PC-9 (cell line): ENCODE results near the gene ESPN. TPM values are rescaled to one million over a fixed set of nuclear protein-coding genes. Genes with fewer than 3 reads are reported as not detected.
"Not testable (repeated sequence)": the region's sequence is repeated elsewhere in the genome, so short reads cannot be mapped to it uniquely, and the experiment has no call there.

Experiments
- BruUV-seq: library from RNA; stranded (reverse); fragments of 400-500 nt; replicated peaks from 2 replicates; lab custom pipeline; 2021; lab: Mats Ljungman, UMichigan
- CTCF ChIA-PET: fragments of 300-600 bp; sonication (Branson Sonifier 250); formaldehyde crosslinking; loops from one replicate; lab custom pipeline; 2022; ENCODE audit warnings: antibody characterized with exemption; lab: Charles Lee
- POLR2A ChIA-PET: fragments of 300-600 bp; sonication (Branson Sonifier 250); formaldehyde crosslinking; loops from one replicate; lab custom pipeline; 2022; ENCODE audit warnings: antibody characterized with exemption; ENCODE audit not compliant: unreplicated experiment; lab: Charles Lee
- DNase-seq, 2 experiments: peaks; one replicate each; pipeline versions ENCODE4 v3.0.0 to v3.0.0-alpha.2; 2015 to 2022; ENCODE audit warnings: mixed read lengths in 1 of 2
- H2AFZ ChIP-seq: fragments of 200-600 bp; sonication (generic); 2 replicates; pipeline ENCODE4 v1.8.1; 2017; ENCODE audit warnings: antibody characterized with exemption
- H3F3A ChIP-seq: fragments of 200-600 bp; sonication (generic); 2 replicates; pipeline ENCODE4 v1.8.1; 2017; ENCODE audit warnings: antibody characterized with exemption, mild to moderate bottlenecking, low read depth; ENCODE audit not compliant: insufficient read depth
- H3K27ac ChIP-seq: fragments of 200-600 bp; sonication (generic); 2 replicates; pipeline ENCODE4 v1.6.1; 2016; ENCODE audit warnings: mixed run types
- H3K27me3 ChIP-seq: fragments of 200-600 bp; sonication (generic); 2 replicates; pipeline ENCODE4 v1.6.1; 2016; ENCODE audit warnings: low read depth, mixed run types; ENCODE audit not compliant: insufficient read depth
- H3K36me3 ChIP-seq: fragments of 200-600 bp; sonication (generic); 2 replicates; pipeline ENCODE4 v1.6.1; 2016; ENCODE audit warnings: low read depth, mixed run types
- H3K4me1 ChIP-seq: fragments of 200-600 bp; sonication (generic); replicated peaks from 2 replicates; pipeline ENCODE4 v1.6.1; 2016; ENCODE audit warnings: mixed run types; ENCODE audit not compliant: insufficient read depth
- H3K4me2 ChIP-seq: fragments of 200-600 bp; sonication (generic); 2 replicates; pipeline ENCODE4 v1.6.1; 2017; ENCODE audit warnings: mixed run types
- H3K4me3 ChIP-seq: fragments of 200-600 bp; sonication (generic); 2 replicates; pipeline ENCODE4 v1.6.1; 2016; ENCODE audit warnings: mixed run types
- H3K79me2 ChIP-seq: fragments of 200-600 bp; sonication (generic); 2 replicates; pipeline ENCODE4 v1.6.1; 2017; ENCODE audit warnings: low read depth, mixed run types
- H3K9me2 ChIP-seq: fragments of 200-600 bp; sonication (generic); 2 replicates; pipeline ENCODE4 v1.8.1; 2017; ENCODE audit warnings: mild to moderate bottlenecking; ENCODE audit not compliant: insufficient read depth
- H3K9me3 ChIP-seq: fragments of 200-600 bp; sonication (generic); 2 replicates; pipeline ENCODE4 v1.8.1; 2016; ENCODE audit warnings: low read depth; ENCODE audit not compliant: insufficient read depth
- H4K20me1 ChIP-seq: fragments of 200-600 bp; sonication (generic); 2 replicates; pipeline ENCODE4 v1.8.1; 2017; ENCODE audit not compliant: insufficient read depth
- CTCF ChIP-seq: fragments of 200-600 bp; sonication (generic); conservative IDR thresholded peaks from 2 replicates; pipeline ENCODE4 v1.6.1; 2017; ENCODE audit warnings: mixed run types, antibody characterized with exemption, mild to moderate bottlenecking, moderate library complexity
- EZH2 ChIP-seq: fragments of 200-600 bp; sonication (generic); IDR thresholded peaks from 2 replicates; pipeline ENCODE4 v1.8.0; 2017; ENCODE audit warnings: antibody characterized with exemption, low read depth
- intact Hi-C: fragments of 100-400 bp; cut with micrococcal nuclease; formaldehyde crosslinking; loops from one replicate; pipeline ENCODE4 v1.10.0; 2022; ENCODE audit not compliant: unreplicated experiment
- total RNA-seq: library from RNA; stranded (reverse); gene quantifications from 2 replicates; pipeline ENCODE4 v1.2.3, GENCODE V29; 2021

The ESPN gene
- total RNA-seq, 1 experiment from 2014 or later: 18.6 TPM

- no peak overlapping the region for H3K4me3 ChIP-seq
- H3K4me1 ChIP-seq: peaks cover 30% of the 10 kb centered on the region
- intact Hi-C loops: loop anchor here (2.0 to 5.0 kb wide), 2 partner anchors 15 to 75 kb away; no protein-coding TSS in a partner anchor
- DNase-seq: peak; percentile 69 to 86
- H3K36me3 ChIP-seq: no peaks in the 10 kb centered on the region
- no TSS peak for BruUV-seq
- H3K9me3 ChIP-seq: no peaks in the 10 kb centered on the region
- no peak overlapping the region for H2AFZ ChIP-seq
- H3K27me3 ChIP-seq: peaks cover 8% of the 10 kb centered on the region; the same call in 1 of the 2 replicates
- no peaks in the 10 kb centered on the region for H3K9me2 ChIP-seq
- ChIA-PET POLR2A (interaction anchor here (0.7 kb wide), 1 partner anchor 79 kb away, joined by 4 read pairs; no protein-coding TSS in a partner anchor), CTCF (interaction anchor here (0.7 kb wide), 2 partner anchors 9 to 1737 kb away, joined by 4 to 5 read pairs; no protein-coding TSS in a partner anchor)
- H4K20me1 ChIP-seq: no peaks in the 10 kb centered on the region
- H3K27ac ChIP-seq: no peak overlapping the region
- no peaks in the 10 kb centered on the region for H3K79me2 ChIP-seq
- TF ChIP-seq CTCF (no peak), EZH2 (no peak)
- no peaks in the 10 kb centered on the region; the same call in 1 of the 2 replicates for H3F3A ChIP-seq
- peak overlapping the region; percentile 46 for H3K4me2 ChIP-seq
These were observed 3.1 kb downstream of the ESPN start for GRCh38 chr1:6427441-6428390.

- H3K79me2 ChIP-seq, H3K9me2 ChIP-seq, H3K4me2 ChIP-seq, H3K9me3 ChIP-seq, H3K4me3 ChIP-seq, H3K27ac ChIP-seq, H4K20me1 ChIP-seq, H3K36me3 ChIP-seq, H3K27me3 ChIP-seq, H2AFZ ChIP-seq, BruUV-seq, CTCF ChIA-PET, DNase-seq, H3F3A ChIP-seq: not testable (repeated sequence)
- peaks cover 26% of the 10 kb centered on the region for H3K4me1 ChIP-seq
- intact Hi-C loops: loop anchor here (5.0 kb wide), 1 partner anchor 76 kb away; no protein-coding TSS in a partner anchor
- POLR2A ChIA-PET: interaction anchor here (0.7 kb wide), 1 partner anchor 78 kb away, joined by 4 read pairs; no protein-coding TSS in a partner anchor
These were observed 3.9 kb downstream of the ESPN start for GRCh38 chr1:6428453-6428852.

- H3K36me3 ChIP-seq, H3F3A ChIP-seq, H3K27ac ChIP-seq, H3K9me2 ChIP-seq, BruUV-seq, H3K4me2 ChIP-seq, H3K9me3 ChIP-seq, H3K4me3 ChIP-seq, H4K20me1 ChIP-seq, H3K79me2 ChIP-seq, CTCF ChIA-PET, DNase-seq, H3K27me3 ChIP-seq, POLR2A ChIA-PET, H2AFZ ChIP-seq: not testable (repeated sequence)
- intact Hi-C loops: loop anchor here (5.0 kb wide), 1 partner anchor 78 kb away; no protein-coding TSS in a partner anchor
- peaks cover 26% of the 10 kb centered on the region for H3K4me1 ChIP-seq
These were observed 5.3 kb downstream of the ESPN start for GRCh38 chr1:6429660-6430411.

GRCh38 chr1:6431645-6432579 is 7.3 kb downstream of the ESPN start:
- H3K27ac ChIP-seq, H3K4me3 ChIP-seq, H3K9me3 ChIP-seq, DNase-seq, H4K20me1 ChIP-seq, BruUV-seq, H3K79me2 ChIP-seq, intact Hi-C loops, H3K4me2 ChIP-seq, H2AFZ ChIP-seq, H3K36me3 ChIP-seq, H3F3A ChIP-seq, H3K9me2 ChIP-seq, H3K27me3 ChIP-seq, CTCF ChIA-PET: not testable (repeated sequence)
- POLR2A ChIA-PET: interaction anchor here (0.7 kb wide), 1 partner anchor 9 kb away, joined by 7 read pairs; no protein-coding TSS in a partner anchor
- H3K4me1 ChIP-seq: peaks cover 22% of the 10 kb centered on the region
